Measurements from ENCODE around the gene GZF1.

Gene GZF1

GRCh38 chr20:23409800-23410199 lies 47.8 kb downstream of the GZF1 start:
- DNase-seq (ENCODE audit: low spot score), result no peak

- no peak for DNase-seq (ENCODE audit: low spot score)
These were observed 49.1 kb downstream of the GZF1 start for GRCh38 chr20:23410916-23411695.

GRCh38 chr20:23412026-23412425 lies 50.0 kb downstream of the GZF1 start:
- DNase-seq (ENCODE audit: low spot score), result no peak

GRCh38 chr20:23413862-23414422 lies 52.0 kb downstream of the GZF1 start:
- no peak for DNase-seq (ENCODE audit: low spot score)

- no peak for DNase-seq (ENCODE audit: low spot score)
These were observed 52.7 kb downstream of the GZF1 start for GRCh38 chr20:23414526-23415188.

- no peak for DNase-seq (ENCODE audit: low spot score)
These were observed 53.6 kb downstream of the GZF1 start for GRCh38 chr20:23415555-23415954.

GRCh38 chr20:23415959-23416583 lies 54.1 kb downstream of the GZF1 start:
- DNase-seq (ENCODE audit: low spot score), result no peak

GRCh38 chr20:23417861-23418260 lies 55.9 kb downstream of the GZF1 start:
- DNase-seq (ENCODE audit: low spot score), result no peak

GRCh38 chr20:23419657-23419994 lies 57.6 kb downstream of the GZF1 start:
- no peak for DNase-seq (ENCODE audit: low spot score)

GRCh38 chr20:23419995-23420901 lies 58.3 kb downstream of the GZF1 start:
- DNase-seq (ENCODE audit: low spot score), result peak; percentile 55

- DNase-seq (ENCODE audit: low spot score), result peak; percentile 95
These were observed 59.3 kb downstream of the GZF1 start, which contains the start of gene NAPB for GRCh38 chr20:23420943-23421931. NAPB (minus strand) TSS chr20:23421488; CDS start chr20:23421402, 86 bp downstream.
